ENCODE results near the gene PARD3. TPM values are rescaled to one million over a fixed set of nuclear protein-coding genes. Genes with fewer than 3 reads are reported as not detected.
"Not testable (repeated sequence)": the region's sequence is repeated elsewhere in the genome, so short reads cannot be mapped to it uniquely, and the experiment has no call there.

Gene PARD3
- total RNA-seq, 1 donor from 2014 or later = 26.0 TPM

DNA sequence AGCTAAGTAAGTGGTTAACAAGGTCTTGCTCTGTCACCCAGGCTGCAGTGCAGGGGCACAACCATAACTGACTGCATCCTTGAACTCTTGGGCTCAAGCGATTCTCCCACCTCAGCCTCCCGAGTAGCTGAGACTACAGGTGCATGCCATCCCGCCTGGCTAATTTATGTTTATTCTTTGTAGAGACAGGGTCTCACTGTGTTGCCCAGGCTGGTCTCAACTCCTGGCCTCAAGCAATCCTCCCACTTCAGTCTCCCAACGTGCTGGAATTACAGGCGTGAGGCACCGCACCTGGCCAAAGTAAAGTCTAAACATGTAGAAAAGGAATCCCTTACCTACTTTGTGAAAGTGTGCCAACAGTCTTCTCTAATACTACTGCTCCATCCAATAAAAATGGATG, 17.9 kb downstream of the PARD3 start:
- TF ChIP-seq, protein P1, sequence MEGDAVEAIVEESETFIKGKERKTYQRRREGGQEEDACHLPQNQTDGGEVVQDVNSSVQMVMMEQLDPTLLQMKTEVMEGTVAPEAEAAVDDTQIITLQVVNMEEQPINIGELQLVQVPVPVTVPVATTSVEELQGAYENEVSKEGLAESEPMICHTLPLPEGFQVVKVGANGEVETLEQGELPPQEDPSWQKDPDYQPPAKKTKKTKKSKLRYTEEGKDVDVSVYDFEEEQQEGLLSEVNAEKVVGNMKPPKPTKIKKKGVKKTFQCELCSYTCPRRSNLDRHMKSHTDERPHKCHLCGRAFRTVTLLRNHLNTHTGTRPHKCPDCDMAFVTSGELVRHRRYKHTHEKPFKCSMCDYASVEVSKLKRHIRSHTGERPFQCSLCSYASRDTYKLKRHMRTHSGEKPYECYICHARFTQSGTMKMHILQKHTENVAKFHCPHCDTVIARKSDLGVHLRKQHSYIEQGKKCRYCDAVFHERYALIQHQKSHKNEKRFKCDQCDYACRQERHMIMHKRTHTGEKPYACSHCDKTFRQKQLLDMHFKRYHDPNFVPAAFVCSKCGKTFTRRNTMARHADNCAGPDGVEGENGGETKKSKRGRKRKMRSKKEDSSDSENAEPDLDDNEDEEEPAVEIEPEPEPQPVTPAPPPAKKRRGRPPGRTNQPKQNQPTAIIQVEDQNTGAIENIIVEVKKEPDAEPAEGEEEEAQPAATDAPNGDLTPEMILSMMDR (IDR thresholded peaks at IDR 0.05) = no peak

DNA sequence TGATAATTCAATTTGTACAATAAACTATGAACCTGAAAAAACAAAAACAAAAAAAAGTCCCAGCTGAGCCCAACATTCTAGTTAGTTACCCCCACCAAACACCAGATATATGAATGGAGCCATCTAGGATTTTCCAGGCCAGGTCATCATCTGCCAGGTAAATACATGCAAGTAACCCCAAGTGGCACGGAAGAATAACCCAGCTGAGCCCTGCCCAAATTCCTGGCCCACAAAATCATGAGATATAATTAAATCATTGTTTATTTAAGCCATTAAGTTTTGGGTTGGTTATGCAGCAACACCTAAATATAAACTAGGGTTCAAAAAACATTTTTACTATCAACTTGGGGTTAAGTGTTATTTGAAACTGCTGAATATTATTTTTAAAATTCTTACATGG, 19.0 kb downstream of the PARD3 start:
- Mint-ChIP-seq H3K4me1 (ENCODE audit: low read depth) (peaks cover 16% of the 10 kb centered on the region), H3K9me3 (ENCODE audit: low read depth) (no peaks in the 10 kb centered on the region), H3K36me3 (ENCODE audit: low read depth) (peaks cover 6% of the 10 kb centered on the region), H3K27ac (ENCODE audit: unreplicated experiment) (no peak overlapping the region), H3K27me3 (ENCODE audit: low read depth) (no peaks in the 10 kb centered on the region), H3K4me3 (ENCODE audit: unreplicated experiment) (no peak overlapping the region)
- no peak for DNase-seq (ENCODE audit: low spot score)
- TF ChIP-seq, protein P1 (IDR thresholded peaks at IDR 0.05) = no peak

More for the DNA sequence above, 17.9 kb downstream of the PARD3 start:
- Mint-ChIP-seq H3K9me3 (ENCODE audit: low read depth) (no peaks in the 10 kb centered on the region), H3K4me3 (ENCODE audit: unreplicated experiment) (no peak overlapping the region), H3K36me3 (ENCODE audit: low read depth) (peaks cover 6% of the 10 kb centered on the region), H3K4me1 (ENCODE audit: low read depth) (peaks cover 15% of the 10 kb centered on the region), H3K27ac (ENCODE audit: unreplicated experiment) (no peak overlapping the region), H3K27me3 (ENCODE audit: low read depth) (no peaks in the 10 kb centered on the region)
- DNase-seq (ENCODE audit: low spot score) = no peak

DNA sequence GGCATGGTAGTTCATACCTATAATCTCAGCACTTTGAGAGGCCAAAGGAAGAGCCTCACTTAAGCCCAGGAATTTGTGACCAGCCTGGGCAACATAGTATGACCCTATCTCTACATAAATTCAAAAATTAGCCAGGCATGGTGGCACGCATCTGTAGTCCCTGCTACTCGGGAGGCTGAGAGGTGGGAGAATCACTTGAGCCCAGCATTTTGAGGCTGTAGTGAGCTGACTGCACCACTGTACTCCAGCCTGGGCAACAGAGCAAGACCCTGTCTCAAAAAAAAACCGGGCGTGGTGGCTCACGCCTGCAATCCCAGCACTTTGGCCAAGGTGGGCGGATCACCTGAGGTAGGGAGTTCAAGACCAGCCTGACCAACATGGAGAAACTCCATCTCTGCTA, 19.8 kb downstream of the PARD3 start:
- Mint-ChIP-seq H3K36me3 (ENCODE audit: low read depth) (peaks cover 6% of the 10 kb centered on the region), H3K27me3 (ENCODE audit: low read depth) (no peaks in the 10 kb centered on the region), H3K27ac (ENCODE audit: unreplicated experiment) (no peak overlapping the region), H3K4me1 (ENCODE audit: low read depth) (peaks cover 15% of the 10 kb centered on the region), H3K4me3 (ENCODE audit: unreplicated experiment) (no peak overlapping the region), H3K9me3 (ENCODE audit: low read depth) (no peaks in the 10 kb centered on the region)
- TF ChIP-seq, protein P1 (IDR thresholded peaks at IDR 0.05) = no peak
- DNase-seq (ENCODE audit: low spot score) = no peak

DNA sequence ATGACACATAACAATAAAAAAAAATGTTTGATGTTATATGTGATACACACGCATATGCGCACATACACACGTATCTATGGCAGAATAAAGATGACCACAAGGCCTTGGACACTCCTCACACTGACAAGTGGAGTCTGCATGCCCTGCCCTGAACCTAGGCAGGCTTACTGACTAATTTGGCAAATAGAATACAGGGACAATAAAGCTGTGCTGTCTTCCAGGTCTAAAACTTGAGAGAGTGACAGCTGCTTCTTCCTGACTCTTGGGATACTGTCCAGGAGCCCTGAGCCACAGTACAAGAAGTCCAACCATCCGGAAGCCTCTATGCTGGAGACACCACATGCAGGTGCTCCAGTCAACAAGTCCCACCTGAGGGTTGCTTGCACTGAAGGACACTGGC, 20.3 kb downstream of the PARD3 start:
- no peaks in the 10 kb centered on the region for H3K9me3 Mint-ChIP-seq (ENCODE audit: low read depth)
- TF ChIP-seq, protein P1 (IDR thresholded peaks at IDR 0.05) = no peak
- no peaks in the 10 kb centered on the region for H3K27me3 Mint-ChIP-seq (ENCODE audit: low read depth)
- peaks cover 20% of the 10 kb centered on the region for H3K4me1 Mint-ChIP-seq (ENCODE audit: low read depth)
- no peak for DNase-seq (ENCODE audit: low spot score)
- no peak overlapping the region for H3K4me3 Mint-ChIP-seq (ENCODE audit: unreplicated experiment)
- H3K27ac Mint-ChIP-seq (ENCODE audit: unreplicated experiment) = no peak overlapping the region
- peaks cover 6% of the 10 kb centered on the region for H3K36me3 Mint-ChIP-seq (ENCODE audit: low read depth)

DNA sequence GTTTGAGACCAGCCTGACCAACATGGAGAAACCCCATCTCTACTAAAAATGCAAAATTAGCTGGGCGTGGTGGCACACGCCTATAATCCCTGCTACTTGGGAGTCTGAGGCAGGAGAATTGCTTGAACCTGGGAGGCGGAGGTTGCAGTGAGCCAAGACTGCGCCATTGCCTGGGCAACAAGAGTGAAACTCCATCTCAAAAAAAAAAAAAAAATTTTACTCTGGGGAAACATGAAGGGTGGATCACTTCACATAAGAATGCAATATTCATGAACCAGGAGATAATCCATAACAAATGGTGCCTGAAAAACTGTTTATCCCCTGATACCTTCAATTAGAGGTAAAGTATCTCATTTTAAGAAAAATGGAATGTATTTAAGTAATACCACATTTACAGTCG, 21.5 kb downstream of the PARD3 start:
- DNase-seq (ENCODE audit: low spot score); H3K9me3 Mint-ChIP-seq (ENCODE audit: low read depth); H3K27me3 Mint-ChIP-seq (ENCODE audit: low read depth); H3K36me3 Mint-ChIP-seq (ENCODE audit: low read depth); H3K4me3 Mint-ChIP-seq (ENCODE audit: unreplicated experiment); H3K27ac Mint-ChIP-seq (ENCODE audit: unreplicated experiment): not testable (repeated sequence)
- peaks cover 21% of the 10 kb centered on the region for H3K4me1 Mint-ChIP-seq (ENCODE audit: low read depth)

DNA sequence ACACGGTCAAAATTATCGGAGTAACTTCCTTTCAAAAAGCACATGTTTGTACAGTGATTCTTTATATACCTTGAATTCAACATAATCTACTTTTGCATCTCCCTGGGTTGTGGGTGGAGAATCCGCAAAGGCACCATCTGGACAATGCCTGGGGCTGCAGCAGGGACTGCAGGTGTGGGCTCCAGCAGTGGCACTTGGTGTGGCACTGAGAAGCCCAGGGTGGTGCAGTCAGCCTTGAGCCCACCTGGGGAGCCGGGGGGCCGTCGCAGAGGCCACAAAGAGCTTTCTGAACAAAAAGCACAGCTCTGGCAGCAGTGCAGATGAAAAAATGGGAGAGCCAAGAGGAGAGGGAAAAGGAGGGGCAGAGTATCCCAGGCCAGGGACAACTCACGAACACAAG, 22.2 kb downstream of the PARD3 start:
- H3K4me1 Mint-ChIP-seq (ENCODE audit: low read depth) = peaks cover 21% of the 10 kb centered on the region
- H3K27ac Mint-ChIP-seq (ENCODE audit: unreplicated experiment) = peak overlapping the region; percentile 42
- H3K36me3 Mint-ChIP-seq (ENCODE audit: low read depth) = peaks cover 4% of the 10 kb centered on the region
- TF ChIP-seq, protein P1 (IDR thresholded peaks at IDR 0.05) = no peak
- H3K9me3 Mint-ChIP-seq (ENCODE audit: low read depth) = no peaks in the 10 kb centered on the region
- no peak for DNase-seq (ENCODE audit: low spot score)
- no peaks in the 10 kb centered on the region for H3K27me3 Mint-ChIP-seq (ENCODE audit: low read depth)
- no peak overlapping the region for H3K4me3 Mint-ChIP-seq (ENCODE audit: unreplicated experiment)

Measured in chondrocyte (in vitro differentiated cells).